AG10803 (cell line): ENCODE results near the gene TOM1L2.

Source experiments
- DNase-seq: peaks from one replicate; pipeline ENCODE4 v3.0.0; 2010; ENCODE audit warnings: low read depth
- H3K4me3 ChIP-seq: 2 replicates; pipeline ENCODE4 v1.5.1; 2011; ENCODE audit warnings: mild to moderate bottlenecking, low read length, control low read depth
- CTCF ChIP-seq: conservative IDR thresholded peaks from 2 replicates; pipeline ENCODE4 v1.5.1; 2011; ENCODE audit warnings: mild to moderate bottlenecking, low read length, control low read depth, inconsistent platforms

TOM1L2 gene

GRCh38 chr17:17846645-17847044 is 125.6 kb downstream of the TOM1L2 start:
- TF ChIP-seq CTCF = no peak
- no peak overlapping the region for H3K4me3 ChIP-seq
- no peak for DNase-seq

- no peak for DNase-seq
- no peak for TF ChIP-seq CTCF
Observed at GRCh38 chr17:17846003-17846402, 126.2 kb downstream of the TOM1L2 start.

GRCh38 chr17:17845046-17845775 is 127.0 kb downstream of the TOM1L2 start:
- no peak for TF ChIP-seq CTCF
- H3K4me3 ChIP-seq = no peak overlapping the region
- DNase-seq = no peak

More at GRCh38 chr17:17846003-17846402, 126.2 kb downstream of the TOM1L2 start:
- no peak overlapping the region for H3K4me3 ChIP-seq

- no peak overlapping the region for H3K4me3 ChIP-seq
- DNase-seq = no peak
- TF ChIP-seq CTCF = no peak
Observed at GRCh38 chr17:17844500-17844899, 127.7 kb downstream of the TOM1L2 start.

- H3K4me3 ChIP-seq = no peak overlapping the region
- DNase-seq = no peak
- TF ChIP-seq CTCF = no peak
Observed at GRCh38 chr17:17844079-17844478, 128.1 kb downstream of the TOM1L2 start.

- no peak for TF ChIP-seq CTCF
- DNase-seq = no peak
- H3K4me3 ChIP-seq = no peak overlapping the region
Observed at GRCh38 chr17:17843096-17843495, 129.1 kb downstream of the TOM1L2 start.

- TF ChIP-seq CTCF = no peak
- H3K4me3 ChIP-seq = no peak overlapping the region
- no peak for DNase-seq
Observed at GRCh38 chr17:17842111-17842876, 129.9 kb downstream of the TOM1L2 start.
